GM12878 (cell line): Measurements from ENCODE around the gene ATP6V0A1. TPM values are rescaled to one million over a fixed set of nuclear protein-coding genes. Genes with fewer than 3 reads are reported as not detected.

Experiments used
- BHLHE40 ChIP-seq, 2 experiments: fragments of 450-650 bp in 1 of 2; IDR thresholded peaks; 2 replicates each; pipeline ENCODE4 v1.6.1; 2011 to 2017; ENCODE audit warnings: low read depth in 2 of 2, borderline replicate concordance in 1 of 2, improper control_type of control experiment in 1 of 2, low read length in 1 of 2, mild to moderate bottlenecking in 1 of 2
- BMI1 ChIP-seq: fragments of 450-650 bp; IDR thresholded peaks from 2 replicates; pipeline ENCODE4 v1.6.1; 2016; ENCODE audit warnings: mild to moderate bottlenecking, moderate library complexity, borderline replicate concordance
- CBX5 ChIP-seq: sonication (generic); IDR thresholded peaks from 2 replicates; pipeline ENCODE4 v1.6.1; 2016; ENCODE audit warnings: low read depth, moderate library complexity, mild to moderate bottlenecking, inconsistent platforms
- ELK1 ChIP-seq: IDR thresholded peaks from 2 replicates; pipeline ENCODE4 v1.6.1; 2012; ENCODE audit warnings: low read depth, low read length, improper control_type of control experiment
- EP300 ChIP-seq, 2 experiments: fragments of 150-350 bp in 1 of 2; IDR thresholded peaks; 2 replicates each; pipeline ENCODE4 v1.6.1; 2011 to 2012; ENCODE audit warnings: low read depth in 2 of 2, low read length in 2 of 2, borderline replicate concordance in 1 of 2, improper control_type of control experiment in 1 of 2, inconsistent platforms in 1 of 2; ENCODE audit not compliant: control insufficient read depth in 1 of 2
- GABPA ChIP-seq: IDR thresholded peaks from 2 replicates; pipeline ENCODE4 v1.6.1; 2014; ENCODE audit warnings: antibody characterized with exemption, low read depth, mild to moderate bottlenecking, inconsistent platforms
- GATAD2B ChIP-seq: fragments of 450-650 bp; conservative IDR thresholded peaks from 2 replicates; pipeline ENCODE4 v1.6.1; 2017; ENCODE audit warnings: low read depth, mild to moderate bottlenecking, moderate library complexity
- HDAC6 ChIP-seq: fragments of 200-600 bp; sonication (generic); IDR thresholded peaks from one replicate; pipeline ENCODE4 v1.8.0; 2017; ENCODE audit warnings: antibody characterized with exemption; ENCODE audit not compliant: unreplicated experiment
- IKZF2 ChIP-seq, 2 experiments: fragments of 450-650 bp; IDR thresholded peaks; 2 replicates each; pipeline ENCODE4 v1.6.1; 2017; ENCODE audit warnings: mild to moderate bottlenecking in 2 of 2, moderate library complexity in 2 of 2
- JUNB ChIP-seq: IDR thresholded peaks from 2 replicates; pipeline ENCODE4 v1.6.1; 2016; ENCODE audit warnings: antibody characterized with exemption, mild to moderate bottlenecking
- LARP7 ChIP-seq: fragments of 450-650 bp; IDR thresholded peaks from 2 replicates; pipeline ENCODE4 v1.6.1; 2017; ENCODE audit warnings: mild to moderate bottlenecking
- MEF2B ChIP-seq: fragments of 450-650 bp; IDR thresholded peaks from 2 replicates; pipeline ENCODE4 v1.6.1; 2018; ENCODE audit warnings: mild to moderate bottlenecking, moderate library complexity; ENCODE audit not compliant: partially characterized antibody, poor library complexity, severe bottlenecking
- MTA2 ChIP-seq: fragments of 450-650 bp; IDR thresholded peaks from 2 replicates; pipeline ENCODE4 v1.6.1; 2016; ENCODE audit warnings: low read depth, mild to moderate bottlenecking, moderate library complexity
- NBN ChIP-seq: fragments of 450-650 bp; IDR thresholded peaks from 2 replicates; pipeline ENCODE4 v1.6.1; 2016
- POLR2A ChIP-seq: IDR thresholded peaks from 2 replicates; pipeline ENCODE4 v1.6.1; 2011; ENCODE audit warnings: low read depth, mild to moderate bottlenecking, low read length
- POU2F2 ChIP-seq: IDR thresholded peaks from 3 replicates; pipeline ENCODE4 v1.6.1; 2011; ENCODE audit warnings: low read depth, mild to moderate bottlenecking, low read length, borderline replicate concordance
- SREBF2 ChIP-seq: IDR thresholded peaks from 2 replicates; pipeline ENCODE4 v1.6.1; 2012; ENCODE audit warnings: mild to moderate bottlenecking, low read length
- TAF1 ChIP-seq: IDR thresholded peaks from 2 replicates; pipeline ENCODE4 v1.6.1; 2011; ENCODE audit warnings: mild to moderate bottlenecking, low read depth, low read length, borderline replicate concordance
- ZBED1 ChIP-seq: IDR thresholded peaks from 2 replicates; pipeline ENCODE4 v1.6.1; 2016; ENCODE audit warnings: borderline replicate concordance
- polyA plus RNA-seq, 11 experiments: library from polyadenylated mRNA; depleted of rRNA in 4 of 11; unstranded in 6 of 11; stranded (reverse) in 5 of 11; fragments of >200 nt; fragmentation: Nextera tagmentation in 4 of 11; fragmentation: Illumina TruSeq in 1 of 11; extraction: Ambion mirVana in 4 of 11; extraction: Trizol in 1 of 11; gene quantifications; 1 replicate in 1 of 11; 2 replicates in 10 of 11; pipeline versions ENCODE4 v1.2.1 to v1.2.3, GENCODE V29; 2011 to 2016; ENCODE audit warnings: inconsistent platforms in 2 of 11, missing spikeins in 2 of 11, low read depth in 1 of 11
- total RNA-seq, 4 experiments: library from RNA; depleted of rRNA in 3 of 4; stranded (reverse); fragments of >200 nt in 3 of 4; fragmentation: Illumina TruSeq in 1 of 4; extraction: Trizol in 1 of 4; gene quantifications; 2 replicates each; pipeline versions ENCODE4 v1.2.1 to v1.2.3, GENCODE V29; 2013 to 2021
- TF ChIP-seq, protein P1 (sequence below): IDR thresholded peaks from 2 replicates; pipeline ENCODE4 v1.6.1; 2011; ENCODE audit warnings: mild to moderate bottlenecking, low read depth, low read length, moderate library complexity; ENCODE audit not compliant: insufficient replicate concordance
- TF ChIP-seq, protein P2 (sequence below): IDR thresholded peaks from 2 replicates; pipeline ENCODE4 v1.6.1; 2011; ENCODE audit warnings: borderline replicate concordance, low read depth, mild to moderate bottlenecking, moderate library complexity, low read length; ENCODE audit not compliant: insufficient read depth, poor library complexity, severe bottlenecking
- TF ChIP-seq, protein P3 (sequence below): fragments of 450-650 bp; IDR thresholded peaks from 2 replicates; pipeline ENCODE4 v1.6.1; 2017; ENCODE audit warnings: mild to moderate bottlenecking, moderate library complexity
- TF ChIP-seq, protein P4 (sequence below): IDR thresholded peaks from 2 replicates; pipeline ENCODE4 v1.6.1; 2012; ENCODE audit warnings: low read depth, low read length, improper control_type of control experiment

Gene ATP6V0A1
- total and polyA plus RNA-seq, 10 of the 15 experiments (the other 5 are each of a cell fraction or from before 2014, with no cell fraction given): 3.0 to 76.6 (median 30.9) TPM

DNA sequence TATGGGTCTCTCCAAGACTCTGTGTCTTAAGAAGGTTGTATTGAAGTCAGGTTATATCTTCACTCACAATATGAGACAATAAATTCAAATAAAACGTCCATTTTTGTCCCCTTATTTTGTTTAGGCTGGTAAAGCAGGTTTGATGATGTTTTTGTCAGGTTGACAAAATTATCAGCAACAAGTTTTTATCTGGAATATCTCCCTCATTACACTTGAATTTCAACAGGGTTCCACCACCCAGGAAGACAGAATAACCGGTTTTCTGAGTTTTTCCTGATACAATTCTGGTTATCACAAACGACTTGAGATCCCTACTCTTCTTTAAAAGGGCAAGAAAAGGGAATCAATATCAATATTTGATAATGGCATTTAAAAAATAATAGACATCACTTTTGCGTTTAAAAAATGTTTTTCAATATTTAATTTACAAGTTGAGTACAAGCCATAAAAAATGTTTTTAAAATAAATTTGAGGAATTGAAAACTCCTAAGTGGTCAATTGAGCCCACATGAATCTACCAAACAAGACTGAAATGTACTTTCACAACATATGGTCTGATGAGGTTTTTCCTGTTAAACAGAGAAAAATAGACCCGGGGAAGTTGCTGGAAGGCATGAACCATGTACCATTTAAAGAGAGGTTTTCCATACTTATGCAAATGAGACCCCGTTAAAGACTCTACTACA, 1.4 kb upstream of the ATP6V0A1 start (continued):
- no peak for TF ChIP-seq ELK1
- TF ChIP-seq BHLHE40 (IDR thresholded peaks at IDR 0.05; ENCODE audit: borderline replicate concordance in 1 of 2, low read depth in 2 of 2, low read length in 1 of 2): peak in 1 of 2 experiments; percentile 41; a peak in 2 of 4 replicates
- no peak for TF ChIP-seq JUNB
- TF ChIP-seq MEF2B: peak; percentile 60
- TF ChIP-seq IKZF2 (IDR thresholded peaks at IDR 0.05): peak; percentile 94 to 95
- TF ChIP-seq LARP7: no peak
- no peak for TF ChIP-seq POLR2A
- TF ChIP-seq, protein P1, sequence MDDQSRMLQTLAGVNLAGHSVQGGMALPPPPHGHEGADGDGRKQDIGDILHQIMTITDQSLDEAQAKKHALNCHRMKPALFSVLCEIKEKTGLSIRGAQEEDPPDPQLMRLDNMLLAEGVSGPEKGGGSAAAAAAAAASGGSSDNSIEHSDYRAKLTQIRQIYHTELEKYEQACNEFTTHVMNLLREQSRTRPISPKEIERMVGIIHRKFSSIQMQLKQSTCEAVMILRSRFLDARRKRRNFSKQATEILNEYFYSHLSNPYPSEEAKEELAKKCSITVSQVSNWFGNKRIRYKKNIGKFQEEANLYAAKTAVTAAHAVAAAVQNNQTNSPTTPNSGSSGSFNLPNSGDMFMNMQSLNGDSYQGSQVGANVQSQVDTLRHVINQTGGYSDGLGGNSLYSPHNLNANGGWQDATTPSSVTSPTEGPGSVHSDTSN: no peak
- peak; percentile 27; the same call in 1 of the 3 replicates for TF ChIP-seq POU2F2
- TF ChIP-seq NBN: no peak
- TF ChIP-seq, protein P2, sequence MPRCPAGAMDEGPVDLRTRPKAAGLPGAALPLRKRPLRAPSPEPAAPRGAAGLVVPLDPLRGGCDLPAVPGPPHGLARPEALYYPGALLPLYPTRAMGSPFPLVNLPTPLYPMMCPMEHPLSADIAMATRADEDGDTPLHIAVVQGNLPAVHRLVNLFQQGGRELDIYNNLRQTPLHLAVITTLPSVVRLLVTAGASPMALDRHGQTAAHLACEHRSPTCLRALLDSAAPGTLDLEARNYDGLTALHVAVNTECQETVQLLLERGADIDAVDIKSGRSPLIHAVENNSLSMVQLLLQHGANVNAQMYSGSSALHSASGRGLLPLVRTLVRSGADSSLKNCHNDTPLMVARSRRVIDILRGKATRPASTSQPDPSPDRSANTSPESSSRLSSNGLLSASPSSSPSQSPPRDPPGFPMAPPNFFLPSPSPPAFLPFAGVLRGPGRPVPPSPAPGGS: no peak
- TF ChIP-seq, protein P3, sequence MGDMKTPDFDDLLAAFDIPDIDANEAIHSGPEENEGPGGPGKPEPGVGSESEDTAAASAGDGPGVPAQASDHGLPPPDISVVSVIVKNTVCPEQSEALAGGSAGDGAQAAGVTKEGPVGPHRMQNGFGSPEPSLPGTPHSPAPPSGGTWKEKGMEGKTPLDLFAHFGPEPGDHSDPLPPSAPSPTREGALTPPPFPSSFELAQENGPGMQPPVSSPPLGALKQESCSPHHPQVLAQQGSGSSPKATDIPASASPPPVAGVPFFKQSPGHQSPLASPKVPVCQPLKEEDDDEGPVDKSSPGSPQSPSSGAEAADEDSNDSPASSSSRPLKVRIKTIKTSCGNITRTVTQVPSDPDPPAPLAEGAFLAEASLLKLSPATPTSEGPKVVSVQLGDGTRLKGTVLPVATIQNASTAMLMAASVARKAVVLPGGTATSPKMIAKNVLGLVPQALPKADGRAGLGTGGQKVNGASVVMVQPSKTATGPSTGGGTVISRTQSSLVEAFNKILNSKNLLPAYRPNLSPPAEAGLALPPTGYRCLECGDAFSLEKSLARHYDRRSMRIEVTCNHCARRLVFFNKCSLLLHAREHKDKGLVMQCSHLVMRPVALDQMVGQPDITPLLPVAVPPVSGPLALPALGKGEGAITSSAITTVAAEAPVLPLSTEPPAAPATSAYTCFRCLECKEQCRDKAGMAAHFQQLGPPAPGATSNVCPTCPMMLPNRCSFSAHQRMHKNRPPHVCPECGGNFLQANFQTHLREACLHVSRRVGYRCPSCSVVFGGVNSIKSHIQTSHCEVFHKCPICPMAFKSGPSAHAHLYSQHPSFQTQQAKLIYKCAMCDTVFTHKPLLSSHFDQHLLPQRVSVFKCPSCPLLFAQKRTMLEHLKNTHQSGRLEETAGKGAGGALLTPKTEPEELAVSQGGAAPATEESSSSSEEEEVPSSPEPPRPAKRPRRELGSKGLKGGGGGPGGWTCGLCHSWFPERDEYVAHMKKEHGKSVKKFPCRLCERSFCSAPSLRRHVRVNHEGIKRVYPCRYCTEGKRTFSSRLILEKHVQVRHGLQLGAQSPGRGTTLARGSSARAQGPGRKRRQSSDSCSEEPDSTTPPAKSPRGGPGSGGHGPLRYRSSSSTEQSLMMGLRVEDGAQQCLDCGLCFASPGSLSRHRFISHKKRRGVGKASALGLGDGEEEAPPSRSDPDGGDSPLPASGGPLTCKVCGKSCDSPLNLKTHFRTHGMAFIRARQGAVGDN: 0 out of 2 replicates have a peak, but pooled peaks have one; percentile 23
- no peak for TF ChIP-seq GABPA
- TF ChIP-seq TAF1: no peak
- TF ChIP-seq EP300 (IDR thresholded peaks at IDR 0.05; ENCODE audit: borderline replicate concordance in 1 of 2, control insufficient read depth in 1 of 2, low read depth in 2 of 2, low read length in 2 of 2): peak; percentile 68 to 77; a peak in 3 of 4 replicates
- TF ChIP-seq BMI1: no peak; the same call in 1 of the 2 replicates
- no peak for TF ChIP-seq SREBF2
- TF ChIP-seq, protein P4, sequence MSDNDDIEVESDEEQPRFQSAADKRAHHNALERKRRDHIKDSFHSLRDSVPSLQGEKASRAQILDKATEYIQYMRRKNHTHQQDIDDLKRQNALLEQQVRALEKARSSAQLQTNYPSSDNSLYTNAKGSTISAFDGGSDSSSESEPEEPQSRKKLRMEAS: no peak
- TF ChIP-seq CBX5: no peak
- peak; percentile 76 for TF ChIP-seq MTA2
- TF ChIP-seq GATAD2B: 0 out of 2 replicates have a peak, but pooled peaks have one; percentile 31
- TF ChIP-seq HDAC6: no peak
- TF ChIP-seq ZBED1: no peak
